ENCODE data around the gene WDFY2.

DNA sequence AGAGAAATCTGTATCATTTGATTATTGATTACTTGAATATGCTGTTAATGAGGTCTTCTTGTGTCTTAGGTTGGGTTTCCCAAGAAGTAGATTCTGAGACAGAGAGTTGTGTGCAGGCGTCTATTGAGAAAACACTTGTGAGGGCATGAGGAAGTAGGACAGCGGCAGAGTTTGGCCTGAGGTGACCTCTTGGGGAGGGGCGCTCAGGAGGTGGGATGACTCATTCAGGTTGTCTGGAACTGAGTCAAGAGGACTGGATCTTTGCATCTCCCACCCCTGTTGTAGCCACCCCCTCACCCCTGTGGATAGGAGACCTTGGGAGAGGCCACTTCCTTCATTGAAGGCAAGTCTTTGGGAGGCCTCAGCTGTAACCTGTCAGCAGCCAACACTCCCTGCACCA, 35.2 kb upstream of the WDFY2 start:
- TF ChIP-seq EZH2phosphoT487 (IDR thresholded peaks at IDR 0.05; ENCODE audit: insufficient read depth, low read depth): no peak
- TF ChIP-seq EZH2 (IDR thresholded peaks at IDR 0.05; ENCODE audit: insufficient read depth, poor library complexity, severe bottlenecking): no peak

Measured in GM23248 (cell line).